MCF 10A (cell line): Measurements from ENCODE around the gene FLNC. TPM values are rescaled to one million over a fixed set of nuclear protein-coding genes. Genes with fewer than 3 reads are reported as not detected.

Experiments
- BruUV-seq: library from RNA; stranded (reverse); fragments of 400-500 nt; replicated peaks from 2 replicates; lab custom pipeline; 2021; lab: Mats Ljungman, UMichigan
- CTCF ChIA-PET: fragments of 300-600 bp; sonication (Branson Sonifier 250); formaldehyde crosslinking; extraction: SDS; loops from one replicate; lab custom pipeline; 2021; ENCODE audit warnings: antibody characterized with exemption, inconsistent platforms; lab: Yijun Ruan, JAX
- POLR2A ChIA-PET: fragments of 300-600, 350-650 bp; sonication (Branson Sonifier 250); formaldehyde crosslinking; extraction: SDS; loops from one replicate; lab custom pipeline; 2020; ENCODE audit warnings: antibody characterized with exemption, inconsistent platforms; lab: Yijun Ruan, JAX
- DNase-seq: peaks from one replicate; pipeline ENCODE4 v3.0.0-alpha.2; 2018; ENCODE audit not compliant: unreplicated experiment
- H3K27ac Mint-ChIP-seq: one replicate; pipeline ENCODE4 v1.8.0; 2022; ENCODE audit warnings: mild to moderate bottlenecking, low read depth, mixed read lengths; ENCODE audit not compliant: unreplicated experiment
- H3K27me3 Mint-ChIP-seq: one replicate; pipeline ENCODE4 v1.8.0; 2022; ENCODE audit warnings: mixed read lengths; ENCODE audit not compliant: insufficient read depth, unreplicated experiment
- H3K36me3 Mint-ChIP-seq: one replicate; pipeline ENCODE4 v1.8.0; 2022; ENCODE audit warnings: mild to moderate bottlenecking, moderate library complexity, mixed read lengths; ENCODE audit not compliant: insufficient read depth, unreplicated experiment
- H3K4me1 Mint-ChIP-seq: one replicate; pipeline ENCODE4 v1.8.0; 2022; ENCODE audit warnings: mixed read lengths; ENCODE audit not compliant: insufficient read depth, unreplicated experiment
- H3K4me3 Mint-ChIP-seq: one replicate; pipeline ENCODE4 v1.8.0; 2022; ENCODE audit warnings: mild to moderate bottlenecking, moderate library complexity, mixed read lengths; ENCODE audit not compliant: unreplicated experiment
- H3K9me3 Mint-ChIP-seq: one replicate; pipeline ENCODE4 v1.8.0; 2022; ENCODE audit warnings: mixed read lengths; ENCODE audit not compliant: unreplicated experiment
- CTCF ChIP-seq: fragments of 200-600 bp; IDR thresholded peaks from one replicate; pipeline ENCODE4 v1.8.0; 2022; ENCODE audit warnings: antibody characterized with exemption, mild to moderate bottlenecking; ENCODE audit not compliant: unreplicated experiment
- intact Hi-C: fragments of 100-400 bp; cut with micrococcal nuclease; formaldehyde crosslinking; loops from 2 replicates; pipeline ENCODE4 v1.14.1; 2022
- total RNA-seq: library from RNA; stranded (reverse); gene quantifications from 2 replicates; pipeline ENCODE4 v1.2.3, GENCODE V29; 2022

The FLNC gene
- total RNA-seq, 1 experiment from 2014 or later, result 0.28 TPM

GRCh38 chr7:128884561-128885369 lies 54.6 kb downstream of the FLNC start:
- DNase-seq, result no peak
- POLR2A ChIA-PET, result interaction anchor here (1.0 to 1.8 kb wide), 3 partner anchors 8 to 21 kb away, joined by 3 to 8 read pairs (median 3); no protein-coding TSS in a partner anchor
- TF ChIP-seq CTCF, result no peak
- CTCF ChIA-PET, result interaction anchor here (0.6 to 2.5 kb wide), 10 partner anchors 13 to 485 kb away, joined by 3 to 21 read pairs (median 4); partner anchors contain the start of gene ATP6V1F
- H3K4me1 Mint-ChIP-seq, result no peaks in the 10 kb centered on the region
- intact Hi-C loops, result loop anchor here (5.0 kb wide), 2 partner anchors 407 to 457 kb away; partner anchors contain the start of gene METTL2B
- no peak overlapping the region for H3K27ac Mint-ChIP-seq
- H3K36me3 Mint-ChIP-seq, result no peaks in the 10 kb centered on the region
- no peaks in the 10 kb centered on the region for H3K27me3 Mint-ChIP-seq
- no peaks in the 10 kb centered on the region for H3K9me3 Mint-ChIP-seq
- H3K4me3 Mint-ChIP-seq, result no peak overlapping the region
- no TSS peak for BruUV-seq

GRCh38 chr7:128885370-128886187 lies 55.4 kb downstream of the FLNC start:
- ChIA-PET POLR2A (interaction anchor here (1.0 kb wide), 1 partner anchor 21 kb away, joined by 3 read pairs; no protein-coding TSS in a partner anchor), CTCF (interaction anchor here (0.5 to 1.0 kb wide), 5 partner anchors 122 to 486 kb away, joined by 3 to 7 read pairs (median 3); no protein-coding TSS in a partner anchor)
- H3K27me3 Mint-ChIP-seq, result no peaks in the 10 kb centered on the region
- no peak overlapping the region for H3K4me3 Mint-ChIP-seq
- no peaks in the 10 kb centered on the region for H3K4me1 Mint-ChIP-seq
- TF ChIP-seq CTCF, result no peak
- intact Hi-C loops, result no loop called here
- DNase-seq, result no peak
- H3K36me3 Mint-ChIP-seq, result no peaks in the 10 kb centered on the region
- no peak overlapping the region for H3K27ac Mint-ChIP-seq
- BruUV-seq, result no TSS peak
- H3K9me3 Mint-ChIP-seq, result no peaks in the 10 kb centered on the region

GRCh38 chr7:128886391-128887168 lies 56.4 kb downstream of the FLNC start:
- H3K27me3 Mint-ChIP-seq, result no peaks in the 10 kb centered on the region
- ChIA-PET CTCF (interaction anchor here (0.5 kb wide), 1 partner anchor 12 kb away, joined by 3 read pairs; no protein-coding TSS in a partner anchor), POLR2A (no interaction called here)
- no peaks in the 10 kb centered on the region for H3K9me3 Mint-ChIP-seq
- no TSS peak for BruUV-seq
- no peaks in the 10 kb centered on the region for H3K36me3 Mint-ChIP-seq
- no peak for TF ChIP-seq CTCF
- H3K27ac Mint-ChIP-seq, result no peak overlapping the region
- H3K4me1 Mint-ChIP-seq, result no peaks in the 10 kb centered on the region
- H3K4me3 Mint-ChIP-seq, result no peak overlapping the region
- intact Hi-C loops, result no loop called here
- no peak for DNase-seq
